H1 (cell line): ENCODE data around the gene RFXANK. TPM values are rescaled to one million over a fixed set of nuclear protein-coding genes. Genes with fewer than 3 reads are reported as not detected.

Experiments used
- CTCF ChIA-PET: fragments of 300-600 bp; sonication (Branson Sonifier 250); formaldehyde crosslinking; loops from one replicate; lab custom pipeline; 2021; ENCODE audit not compliant: partially characterized antibody; lab: Charles Lee
- POLR2A ChIA-PET: fragments of 300-600 bp; sonication (Branson Sonifier 250); formaldehyde crosslinking; loops from one replicate; lab custom pipeline; 2021; ENCODE audit warnings: inconsistent platforms; ENCODE audit not compliant: partially characterized antibody; lab: Charles Lee
- DNase-seq, 2 experiments: peaks; one replicate each; pipeline versions ENCODE4 v3.0.0 to v3.0.0-alpha.2; 2010 to 2022; ENCODE audit warnings: low spot score in 2 of 2, low read depth in 1 of 2, mixed read lengths in 1 of 2
- FAIRE-seq: peaks from 2 replicates; lab custom pipeline; 2011; peaks lifted over from hg19 to GRCh38; lab: Jason Lieb, UNC
- H2AFZ ChIP-seq: 2 replicates; pipeline ENCODE4 v1.8.1; 2012; ENCODE audit warnings: low read length, inconsistent platforms
- H2AK5ac ChIP-seq: 2 replicates; pipeline ENCODE4 v1.6.1; 2013; ENCODE audit warnings: low read depth, low read length
- H2BK120ac ChIP-seq: replicated peaks from 2 replicates; pipeline ENCODE3; 2013; ENCODE audit warnings: low read depth, low read length, inconsistent platforms
- H2BK12ac ChIP-seq: 2 replicates; pipeline ENCODE4 v1.6.1; 2013; ENCODE audit warnings: low read depth, low read length
- H2BK15ac ChIP-seq: 2 replicates; pipeline ENCODE4 v1.6.1; 2013; ENCODE audit warnings: low read length
- H2BK20ac ChIP-seq: 2 replicates; pipeline ENCODE4 v1.6.1; 2013; ENCODE audit warnings: low read length
- H2BK5ac ChIP-seq: 2 replicates; pipeline ENCODE4 v1.6.1; 2013; ENCODE audit warnings: low read depth, low read length
- H3K14ac ChIP-seq: 2 replicates; pipeline ENCODE4 v1.6.1; 2013; ENCODE audit warnings: inconsistent platforms; ENCODE audit not compliant: insufficient read length
- H3K18ac ChIP-seq: 2 replicates; pipeline ENCODE4 v1.6.1; 2013; ENCODE audit warnings: low read length; ENCODE audit errors: extremely low read depth
- H3K23ac ChIP-seq: 2 replicates; pipeline ENCODE4 v1.6.1; 2013; ENCODE audit warnings: inconsistent platforms; ENCODE audit not compliant: insufficient read length
- H3K23me2 ChIP-seq: 2 replicates; pipeline ENCODE4 v1.6.1; 2013; ENCODE audit warnings: low read depth, low read length
- H3K27ac ChIP-seq: 2 replicates; pipeline ENCODE4 v1.6.1; 2011; ENCODE audit warnings: low read depth, low read length, inconsistent platforms
- H3K27me3 ChIP-seq, 4 experiments: replicated peaks in 1 of 4; 1 replicate in 1 of 4; 2 replicates in 3 of 4; pipeline versions ENCODE4 v1.6.1 to v1.8.1; 2011 to 2013; ENCODE audit warnings: low read length in 3 of 4, mild to moderate bottlenecking in 3 of 4, inconsistent platforms in 2 of 4, mixed read lengths in 2 of 4, moderate library complexity in 1 of 4; ENCODE audit not compliant: control insufficient read depth in 3 of 4, insufficient read depth in 3 of 4; ENCODE audit errors: extremely low read depth in 1 of 4
- H3K36me3 ChIP-seq, 4 experiments: 2 replicates each; pipeline versions ENCODE4 v1.6.1 to v1.8.1; 2011 to 2013; ENCODE audit warnings: mild to moderate bottlenecking in 4 of 4, low read length in 3 of 4, moderate library complexity in 2 of 4, control low read depth in 1 of 4, inconsistent platforms in 1 of 4; ENCODE audit not compliant: insufficient read depth in 4 of 4, control insufficient read depth in 2 of 4
- H3K4ac ChIP-seq: replicated peaks from 2 replicates; pipeline ENCODE3; 2013; ENCODE audit warnings: low read length, low read depth, mixed read lengths, inconsistent platforms; ENCODE audit not compliant: insufficient read length
- H3K4me1 ChIP-seq, 4 experiments: replicated peaks in 1 of 4; 1 replicate in 1 of 4; 2 replicates in 3 of 4; pipeline versions ENCODE4 v1.6.1 to v1.8.1; 2011 to 2013; ENCODE audit warnings: low read length in 3 of 4, inconsistent platforms in 2 of 4, mixed read lengths in 1 of 4; ENCODE audit not compliant: insufficient read depth in 4 of 4, control insufficient read depth in 3 of 4
- H3K4me2 ChIP-seq, 2 experiments: 2 replicates each; pipeline versions ENCODE4 v1.6.1 to v1.8.1; 2011 to 2013; ENCODE audit warnings: low read depth in 2 of 2, low read length in 2 of 2, control low read depth in 1 of 2, inconsistent platforms in 1 of 2, mild to moderate bottlenecking in 1 of 2; ENCODE audit not compliant: insufficient read depth in 1 of 2
- H3K4me3 ChIP-seq, 4 experiments: fragments of 200-600, 300-600 bp in 1 of 4; sonication (generic), shearing (Covaris generic), sonication (Bioruptor Twin) in 1 of 4; 2 replicates each; pipeline versions ENCODE4 v1.5.1 to v1.8.1; 2011 to 2016; ENCODE audit warnings: low read length in 4 of 4, low read depth in 3 of 4, control low read depth in 2 of 4, inconsistent platforms in 2 of 4, mild to moderate bottlenecking in 2 of 4, mixed read lengths in 1 of 4, moderate library complexity in 1 of 4; ENCODE audit not compliant: insufficient read depth in 2 of 4; ENCODE audit errors: extremely low read depth in 1 of 4
- H3K56ac ChIP-seq: replicated peaks from 2 replicates; pipeline ENCODE3; 2013; ENCODE audit warnings: low read depth, mild to moderate bottlenecking, mixed read lengths, low read length, inconsistent platforms; ENCODE audit not compliant: insufficient read length
- H3K79me1 ChIP-seq: 2 replicates; pipeline ENCODE4 v1.6.1; 2013; ENCODE audit warnings: low read depth, low read length, control low read depth
- H3K79me2 ChIP-seq, 2 experiments: 2 replicates each; pipeline versions ENCODE4 v1.6.1 to v1.8.1; 2012 to 2013; ENCODE audit warnings: low read length in 2 of 2, mild to moderate bottlenecking in 2 of 2, inconsistent platforms in 1 of 2; ENCODE audit not compliant: insufficient read depth in 2 of 2, control insufficient read depth in 1 of 2
- H3K9ac ChIP-seq, 4 experiments: replicated peaks in 1 of 4; 1 replicate in 1 of 4; 2 replicates in 3 of 4; pipeline versions ENCODE4 v1.6.1 to v1.8.1; 2011 to 2013; ENCODE audit warnings: low read depth in 3 of 4, low read length in 3 of 4, control low read depth in 2 of 4, mild to moderate bottlenecking in 2 of 4, moderate library complexity in 2 of 4, inconsistent platforms in 1 of 4; ENCODE audit errors: extremely low read depth in 1 of 4
- H3K9me3 ChIP-seq, 2 experiments: 2 replicates each; pipeline versions ENCODE4 v1.6.1 to v1.8.1; 2012 to 2013; ENCODE audit warnings: mild to moderate bottlenecking in 2 of 2, moderate library complexity in 2 of 2, control low read depth in 1 of 2, inconsistent platforms in 1 of 2, low read depth in 1 of 2, low read length in 1 of 2, mixed read lengths in 1 of 2; ENCODE audit not compliant: insufficient read depth in 2 of 2
- H4K20me1 ChIP-seq, 2 experiments: replicated peaks in 1 of 2; 2 replicates each; pipeline versions ENCODE3 to v1.8.1; 2011 to 2013; ENCODE audit warnings: inconsistent platforms in 2 of 2, low read length in 2 of 2, mild to moderate bottlenecking in 1 of 2; ENCODE audit not compliant: insufficient read depth in 2 of 2, control insufficient read depth in 1 of 2
- H4K5ac ChIP-seq: 2 replicates; pipeline ENCODE4 v1.6.1; 2013; ENCODE audit warnings: low read length, low read depth, mixed read lengths, inconsistent platforms; ENCODE audit not compliant: insufficient read length
- H4K8ac ChIP-seq: 2 replicates; pipeline ENCODE4 v1.8.0; 2013; ENCODE audit warnings: mild to moderate bottlenecking, moderate library complexity, low read length, inconsistent platforms; ENCODE audit not compliant: insufficient read depth; ENCODE audit errors: extremely low read depth
- H4K91ac ChIP-seq: replicated peaks from 2 replicates; pipeline ENCODE3; 2013; ENCODE audit warnings: low read length, mixed read lengths, inconsistent platforms; ENCODE audit not compliant: insufficient read length
- ATF3 ChIP-seq: IDR thresholded peaks from 2 replicates; pipeline ENCODE4 v1.6.1; 2011; ENCODE audit warnings: low read depth, mild to moderate bottlenecking, low read length; ENCODE audit not compliant: insufficient read depth
- BACH1 ChIP-seq: IDR thresholded peaks from 2 replicates; pipeline ENCODE4 v1.6.1; 2012; ENCODE audit warnings: low read length, improper control_type of control experiment
- BCL11A ChIP-seq, 2 experiments: IDR thresholded peaks; one replicate each; pipeline ENCODE4 v1.6.1; 2011; ENCODE audit warnings: low read depth in 2 of 2, low read length in 2 of 2, mild to moderate bottlenecking in 2 of 2
- CHD2 ChIP-seq: IDR thresholded peaks from 2 replicates; pipeline ENCODE4 v1.6.1; 2012; ENCODE audit warnings: low read length, improper control_type of control experiment
- HDAC6 ChIP-seq: IDR thresholded peaks from one replicate; pipeline ENCODE4 v1.7.1; 2012; ENCODE audit warnings: low read depth, mild to moderate bottlenecking, inconsistent platforms, low read length, moderate library complexity
- KDM1A ChIP-seq: fragments of 200-600, 300-600 bp; sonication (generic); IDR thresholded peaks from 2 replicates; pipeline ENCODE4 v1.7.1; 2016; ENCODE audit warnings: mild to moderate bottlenecking, low read length, borderline replicate concordance
- MAX ChIP-seq: IDR thresholded peaks from 2 replicates; pipeline ENCODE4 v1.6.1; 2012; ENCODE audit warnings: inconsistent platforms
- POLR2AphosphoS5 ChIP-seq: IDR thresholded peaks from 2 replicates; pipeline ENCODE4 v1.6.1; 2011; ENCODE audit warnings: low read depth, low read length
- RAD21 ChIP-seq, 2 experiments: IDR thresholded peaks in 1 of 2; conservative IDR thresholded peaks in 1 of 2; 2 replicates each; pipeline ENCODE4 v1.6.1; 2011; ENCODE audit warnings: low read depth in 2 of 2, low read length in 2 of 2, improper control_type of control experiment in 1 of 2, inconsistent platforms in 1 of 2, mild to moderate bottlenecking in 1 of 2, moderate library complexity in 1 of 2
- SUZ12 ChIP-seq: fragments of 200-600 bp; sonication (generic); IDR thresholded peaks from 2 replicates; pipeline ENCODE4 v1.6.1; 2012; ENCODE audit warnings: mild to moderate bottlenecking, inconsistent platforms, low read length, moderate library complexity, mixed read lengths
- TCF12 ChIP-seq: IDR thresholded peaks from 2 replicates; pipeline ENCODE4 v1.6.1; 2011; ENCODE audit warnings: low read depth, mild to moderate bottlenecking, low read length
- TEAD4 ChIP-seq: IDR thresholded peaks from 2 replicates; pipeline ENCODE4 v1.6.1; 2012; ENCODE audit warnings: low read depth, low read length, inconsistent platforms, mixed read lengths
- ZNF274 ChIP-seq: IDR thresholded peaks from 2 replicates; pipeline ENCODE4 v1.7.0; 2012; ENCODE audit warnings: low read length, borderline replicate concordance; ENCODE audit errors: extremely low read depth
- WGBS, 2 experiments: shearing (Covaris generic) in 1 of 2; methylation state at CpG; one replicate each; pipeline versions ENCODE4 v1.1.6 to v1.1.7; 2013 to 2015; ENCODE audit warnings: low lambda C conversion rate in 2 of 2, mixed read lengths in 2 of 2, inconsistent platforms in 1 of 2, low coverage in 1 of 2, missing lambda C conversion rate in 1 of 2; ENCODE audit not compliant: insufficient replicate concordance in 2 of 2, insufficient coverage in 1 of 2, insufficient read length in 1 of 2; ENCODE audit errors: extremely low coverage in 1 of 2, missing lambda C conversion rate in 1 of 2; 5-methylcytosine and 5-hydroxymethylcytosine counted together
- polyA plus RNA-seq, 7 experiments: library from polyadenylated mRNA; depleted of rRNA in 3 of 7; stranded (reverse) in 5 of 7; unstranded in 2 of 7; fragments of >200 nt in 5 of 7; fragments of 200-250 nt in 2 of 7; gene quantifications; 1 replicate in 5 of 7; 2 replicates in 1 of 7; 4 replicates in 1 of 7; pipeline versions ENCODE4 v1.2.1 to v1.2.3, GENCODE V29; 2011 to 2013; ENCODE audit warnings: missing spikeins in 2 of 7, mixed read lengths in 2 of 7
- total RNA-seq: library from RNA; stranded (reverse); fragmentation: NEBNext Ultra II Directional; extraction: Animal tissue kit (Norgen Biotek cat#: 25700); gene quantifications from 2 replicates; pipeline ENCODE4 v1.2.1, GENCODE V29; 2021

RFXANK gene
- total and polyA plus RNA-seq, 2 of the 8 experiments (the other 6 are each of a cell fraction or from before 2014, with no cell fraction given), result 72.9 to 87.5 TPM

- Histone ChIP-seq H4K20me1 (peaks cover 2 to 10% of the 10 kb centered on the region in 2 experiments), H2BK20ac (no peak overlapping the region), H3K14ac (no peak overlapping the region), H4K5ac (no peak overlapping the region), H3K4me1 (peaks cover 0 to 3% (median 1%) of the 10 kb centered on the region in 4 experiments; a peak in 4 of 7 replicates), H3K23me2 (no peaks in the 10 kb centered on the region; the same call in 1 of the 2 replicates), H3K36me3 (peaks cover 2 to 6% (median 4%) of the 10 kb centered on the region in 4 experiments; a peak in 6 of 8 replicates), H2AFZ (no peak overlapping the region), H3K23ac (no peak overlapping the region), H2BK120ac (no peak overlapping the region), H3K4ac (no peak overlapping the region), H3K9me3 (no peaks in the 10 kb centered on the region), H3K4me3 (no peak overlapping the region), H4K91ac (peak overlapping the region; percentile 54), H2BK15ac (no peak overlapping the region), H2BK12ac (no peak overlapping the region), H3K9ac (no peak overlapping the region), H3K56ac (no peak overlapping the region), H4K8ac (no peak overlapping the region), H3K79me2 (peaks cover 0 to 16% of the 10 kb centered on the region in 2 experiments; a peak in 2 of 4 replicates), H3K27ac (no peak overlapping the region), H2AK5ac (no peak overlapping the region), H2BK5ac (no peak overlapping the region; the same call in 1 of the 2 replicates), H3K4me2 (no peak overlapping the region), H3K18ac (no peak overlapping the region), H3K27me3 (no peaks in the 10 kb centered on the region), H3K79me1 (peaks cover 4% of the 10 kb centered on the region)
- ChIA-PET POLR2A (interaction anchor here (1.0 to 1.6 kb wide), 3 partner anchors 12 to 87 kb away, joined by 3 to 4 read pairs (median 3); partner anchors contain the start of gene TM6SF2), CTCF (interaction anchor here (1.0 to 5.2 kb wide), 4 partner anchors 11 to 40 kb away, joined by 3 to 24 read pairs (median 3); no protein-coding TSS in a partner anchor)
- DNase-seq (no peak), FAIRE-seq (no peak)
- 93% methylated on average over 14 of the region's 14 CpGs; no CpG with 5 or more reads in 1 of the 2 experiments for WGBS, 2 experiments
- TF ChIP-seq BACH1, result no peak
- TF ChIP-seq CHD2, result no peak
- TF ChIP-seq TEAD4, result no peak
- no peak for TF ChIP-seq POLR2AphosphoS5
- TF ChIP-seq KDM1A, result no peak
- no peak for TF ChIP-seq BCL11A (IDR thresholded peaks at IDR 0.05; ENCODE audit: low read depth in 2 of 2, low read length in 2 of 2)
- TF ChIP-seq HDAC6, result no peak
- TF ChIP-seq MAX, result no peak
- TF ChIP-seq SUZ12, result no peak
- no peak for TF ChIP-seq ZNF274
- TF ChIP-seq ATF3, result no peak
- TF ChIP-seq RAD21 (IDR thresholded peaks at IDR 0.05 in 1 of 2, conservative IDR thresholded peaks at IDR 0.05 in 1 of 2; ENCODE audit: low read depth in 2 of 2, low read length in 2 of 2), result no peak
- no peak for TF ChIP-seq TCF12
Observed at GRCh38 chr19:19186742-19187141, 5.3 kb upstream of the RFXANK start.
